HEK293 (cell line): Measurements from ENCODE around the gene CEP295NL.

ENCODE experiments used
- CTCF ChIP-seq: fragments of 450-650 bp; formaldehyde crosslinking; IDR thresholded peaks from 2 replicates; pipeline ENCODE4 v1.5.1; 2016; ENCODE audit warnings: missing biosample characterization, missing genetic modification characterization
- SP2 ChIP-seq: fragments of 450-650 bp; formaldehyde crosslinking; IDR thresholded peaks from 2 replicates; pipeline ENCODE4 v1.5.1; 2016; ENCODE audit warnings: missing biosample characterization, missing genetic modification characterization
- ZNF404 ChIP-seq: fragments of 450-650 bp; formaldehyde crosslinking; IDR thresholded peaks from 2 replicates; pipeline ENCODE4 v1.5.1; 2017; ENCODE audit warnings: missing biosample characterization, missing genetic modification characterization
- ZNF510 ChIP-seq: fragments of 450-650 bp; formaldehyde crosslinking; IDR thresholded peaks from 2 replicates; pipeline ENCODE4 v1.5.1; 2018; ENCODE audit warnings: mild to moderate bottlenecking, missing genetic modification characterization, missing biosample characterization; ENCODE audit not compliant: insufficient replicate concordance
- ZNF580 ChIP-seq: fragments of 450-650 bp; formaldehyde crosslinking; IDR thresholded peaks from 2 replicates; pipeline ENCODE4 v1.5.1; 2016; ENCODE audit warnings: missing biosample characterization, missing genetic modification characterization
- ZNF785 ChIP-seq: fragments of 450-650 bp; formaldehyde crosslinking; IDR thresholded peaks from 2 replicates; pipeline ENCODE4 v1.5.1; 2016; ENCODE audit warnings: missing biosample characterization, missing genetic modification characterization

- TF ChIP-seq CTCF (no peak), SP2 (tag by site-specific recombination) (no peak), ZNF510 (tag by site-specific recombination) (no peak), ZNF580 (tag by site-specific recombination) (no peak), ZNF404 (no peak), ZNF785 (no peak)
These were observed 6.0 kb downstream of the CEP295NL start for GRCh38 chr17:78896834-78897663.
